ENCODE data around the gene EVX1.

EVX1 gene

DNA sequence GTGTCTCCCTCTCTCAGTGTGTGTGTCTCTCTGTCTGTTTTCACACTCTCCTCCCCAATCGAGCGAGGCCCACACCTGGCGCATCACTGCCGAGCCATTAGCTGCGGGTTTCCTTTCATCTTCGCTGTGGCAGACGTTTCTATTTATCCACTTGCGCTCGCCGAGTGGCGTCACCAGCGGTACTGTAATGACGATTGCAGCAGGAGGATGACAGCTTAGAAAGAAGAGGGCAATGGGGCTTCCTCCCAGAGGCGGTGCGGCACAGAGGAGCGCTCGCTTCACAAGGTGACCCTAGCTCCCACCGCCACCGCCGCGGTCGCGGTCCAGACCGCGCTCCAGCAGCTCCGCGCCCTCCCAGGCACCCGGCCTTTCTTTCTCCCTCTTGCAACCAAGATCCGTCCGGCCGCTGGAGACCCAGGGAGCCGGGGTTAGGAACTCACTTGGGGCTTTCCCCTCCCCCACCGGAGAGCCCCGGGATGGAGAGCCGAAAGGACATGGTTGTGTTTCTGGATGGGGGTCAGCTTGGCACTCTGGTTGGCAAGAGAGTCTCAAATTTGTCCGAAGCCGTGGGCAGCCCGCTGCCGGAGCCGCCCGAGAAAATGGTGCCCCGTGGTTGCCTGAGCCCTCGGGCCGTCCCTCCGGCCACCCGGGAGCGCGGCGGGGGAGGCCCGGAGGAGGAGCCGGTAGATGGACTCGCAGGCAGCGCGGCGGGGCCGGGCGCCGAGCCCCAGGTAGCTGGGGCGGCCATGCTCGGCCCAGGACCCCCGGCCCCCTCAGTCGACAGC lies at the start of gene EVX1:
Gene EVX1, plus strand, starts transcription at position 248 of the 785 bp plus-strand sequence. Its CDS starts 229 bp downstream, at position 477.
- FAIRE-seq, result no peak

DNA sequence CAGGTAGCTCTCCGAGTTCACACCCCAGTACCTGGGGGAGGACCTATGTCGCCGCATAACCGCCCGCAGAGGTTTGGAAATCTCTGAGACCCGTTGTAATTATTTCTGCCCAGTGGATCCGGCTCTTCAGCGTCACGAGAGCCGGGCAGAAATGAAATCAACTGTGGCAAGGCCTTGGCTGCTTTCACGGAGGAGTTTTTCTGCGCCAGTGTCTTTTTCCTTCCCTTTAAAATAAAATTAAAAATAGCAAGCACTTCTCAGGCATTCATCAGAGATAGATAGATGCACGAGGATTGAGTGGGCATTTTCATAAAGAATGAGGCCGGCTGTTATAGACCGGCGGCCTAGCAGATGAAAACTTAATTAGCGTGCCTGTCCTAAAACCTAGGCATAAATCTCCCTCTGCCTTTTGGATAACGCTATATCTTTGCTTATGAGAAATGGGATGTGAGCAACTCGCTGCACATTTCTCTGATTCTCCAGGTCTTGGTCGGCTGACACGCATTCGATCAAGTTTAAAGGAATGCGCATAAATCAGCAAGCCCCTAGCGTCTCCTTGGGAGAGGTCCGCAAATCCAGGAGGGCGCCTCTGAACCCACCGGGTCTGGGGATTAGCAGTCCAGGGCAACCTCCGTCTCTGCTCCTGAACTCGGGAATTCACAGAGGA lies 49.1 kb upstream of the EVX1 start:
- FAIRE-seq, result no peak

DNA sequence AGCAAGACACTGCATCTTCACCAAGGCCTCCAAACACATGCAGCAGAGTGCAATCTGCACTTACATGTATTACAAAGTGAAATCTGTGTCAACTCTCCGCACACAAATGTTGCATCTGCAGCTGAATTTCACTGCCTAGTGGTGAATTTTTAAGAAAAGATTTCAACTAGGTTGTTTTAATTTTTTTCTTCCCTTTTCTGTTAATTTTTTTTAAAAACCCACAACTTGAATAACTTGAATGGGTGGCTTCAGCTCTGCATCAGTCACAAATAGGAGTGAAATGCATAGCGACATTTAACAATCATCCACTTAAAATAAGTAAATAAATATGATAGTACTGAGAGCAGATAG lies 48.6 kb upstream of the EVX1 start:
- peak; percentile 76 for FAIRE-seq

DNA sequence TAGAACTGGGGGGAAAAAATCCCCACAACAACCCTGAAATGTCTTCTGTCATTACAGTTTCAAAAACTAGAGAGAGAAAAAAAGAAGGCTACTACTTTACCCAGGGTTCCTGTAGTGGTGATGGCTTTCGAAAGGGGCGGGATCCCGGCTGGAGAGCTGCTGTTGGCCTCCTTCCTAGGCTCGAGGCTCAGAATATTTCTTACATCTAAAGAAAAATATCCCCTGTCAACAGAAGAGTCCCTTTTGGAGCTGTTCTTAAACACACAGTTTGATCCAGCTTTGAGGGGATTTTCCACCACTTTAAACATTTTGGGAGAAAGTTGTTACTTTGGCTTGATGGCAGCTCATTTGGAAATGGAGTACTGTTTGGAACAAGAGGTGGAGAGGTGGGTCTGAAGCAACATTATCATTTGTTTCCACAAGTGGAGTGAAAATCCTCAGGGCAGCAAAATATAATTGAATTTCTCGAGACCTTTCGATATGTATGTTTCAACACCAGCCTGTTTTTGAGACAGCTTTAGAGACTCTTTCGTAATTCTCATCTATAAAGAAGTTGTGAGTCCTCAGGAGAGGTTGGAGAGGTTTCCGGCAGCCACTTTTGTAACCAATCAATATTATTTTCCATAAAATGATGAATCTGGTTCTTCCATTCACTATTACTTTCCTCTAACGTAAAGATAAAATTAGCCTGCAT lies 47.8 kb upstream of the EVX1 start:
- no peak for FAIRE-seq

DNA sequence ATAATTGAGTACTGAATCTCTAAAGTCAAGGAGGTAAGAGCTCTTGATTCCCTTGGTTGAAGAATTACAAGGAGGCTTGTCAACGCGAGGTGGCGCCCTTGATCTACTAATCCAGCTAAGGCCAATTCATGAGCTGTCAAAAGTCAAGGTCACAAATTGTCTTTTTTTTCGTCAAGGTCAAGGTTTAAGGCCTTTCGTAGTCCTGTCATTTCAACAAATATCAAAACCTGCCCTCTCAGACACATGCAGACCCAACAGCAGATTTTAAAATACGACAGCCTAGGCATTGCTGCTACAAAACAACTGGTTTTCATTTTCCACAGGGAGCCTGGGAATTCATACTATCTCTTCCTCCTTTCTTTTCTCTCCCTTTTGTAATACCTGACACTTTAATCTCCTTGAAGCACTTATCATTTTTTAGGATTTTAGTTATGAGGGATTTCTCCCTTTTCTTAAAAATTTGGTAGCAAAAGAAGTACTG lies 46.3 kb upstream of the EVX1 start:
- peak; percentile 84 for FAIRE-seq

DNA sequence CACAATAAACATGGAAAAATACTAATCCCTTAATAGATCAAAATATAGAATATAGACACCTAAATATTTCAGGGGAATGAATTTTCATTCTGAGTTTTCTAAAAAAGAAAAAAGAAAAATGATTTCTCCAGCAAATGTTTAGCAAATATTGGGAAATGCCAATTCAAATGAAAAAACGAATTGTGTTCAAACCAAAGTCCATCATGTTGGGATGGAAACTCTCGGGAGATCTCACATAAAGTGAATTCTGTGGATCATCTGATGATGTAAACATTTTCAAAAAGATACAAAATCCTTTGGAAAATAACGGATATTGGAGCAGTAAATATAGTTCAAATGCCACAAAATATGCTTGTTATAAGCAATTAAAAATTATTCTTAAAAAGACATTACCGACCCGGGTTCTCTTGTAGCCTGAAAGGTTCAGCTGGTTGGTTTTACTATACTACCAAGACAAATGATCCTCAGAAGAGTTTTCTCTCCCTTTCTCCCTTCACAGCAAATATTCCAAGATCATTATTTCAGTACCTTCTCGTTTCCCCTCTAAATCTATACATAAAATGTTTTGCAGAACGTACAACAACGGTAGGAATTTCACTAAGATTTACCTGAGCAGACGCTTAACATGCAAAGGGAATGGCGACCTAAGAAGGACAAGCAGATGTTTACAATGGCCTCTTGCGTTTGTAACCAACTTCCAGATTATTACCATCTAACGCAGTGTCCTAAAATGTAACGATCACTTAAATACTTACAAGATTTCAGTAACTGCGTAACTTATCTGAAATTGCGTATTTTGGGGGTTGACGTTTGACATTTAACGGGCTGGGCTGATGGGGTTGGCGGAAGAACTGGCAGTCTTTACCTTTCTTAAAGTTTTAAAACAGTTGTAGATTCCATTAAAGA lies 45.2 kb upstream of the EVX1 start:
- peak; percentile 15 for FAIRE-seq

DNA sequence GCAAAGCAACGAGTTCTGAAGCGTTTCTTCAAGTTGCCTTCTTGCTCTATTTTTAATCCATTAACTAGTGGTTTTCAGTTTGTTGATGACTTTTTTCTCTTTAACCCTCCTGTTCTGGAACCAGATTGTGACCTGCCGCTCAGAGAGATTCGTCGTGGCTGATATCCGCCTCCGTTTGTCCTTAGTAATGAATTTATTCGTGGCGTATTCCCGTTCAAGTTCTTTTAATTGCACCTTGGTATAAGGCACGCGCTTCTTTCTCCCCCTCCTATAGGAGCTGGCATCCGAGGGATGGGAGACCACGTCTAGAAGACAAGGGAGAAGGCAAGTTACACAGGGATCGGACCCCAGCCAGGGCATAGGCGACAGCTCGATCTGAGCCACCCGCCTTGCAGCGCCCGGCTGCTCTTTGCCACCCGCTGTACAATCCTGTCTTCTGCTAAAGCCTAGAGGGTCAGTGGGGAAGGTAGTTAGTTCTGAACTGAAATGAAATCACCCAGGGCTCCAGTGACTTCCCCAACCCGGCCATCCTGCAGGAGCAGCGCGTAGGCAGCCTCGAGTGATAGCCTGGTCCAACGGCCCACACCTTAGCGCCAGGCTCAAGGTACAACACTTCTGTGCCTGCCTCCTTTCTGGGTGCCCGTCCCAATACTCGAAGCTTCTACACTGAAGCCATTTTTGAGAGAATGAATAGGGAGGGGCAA lies 44.3 kb upstream of the EVX1 start:
- no peak for FAIRE-seq

DNA sequence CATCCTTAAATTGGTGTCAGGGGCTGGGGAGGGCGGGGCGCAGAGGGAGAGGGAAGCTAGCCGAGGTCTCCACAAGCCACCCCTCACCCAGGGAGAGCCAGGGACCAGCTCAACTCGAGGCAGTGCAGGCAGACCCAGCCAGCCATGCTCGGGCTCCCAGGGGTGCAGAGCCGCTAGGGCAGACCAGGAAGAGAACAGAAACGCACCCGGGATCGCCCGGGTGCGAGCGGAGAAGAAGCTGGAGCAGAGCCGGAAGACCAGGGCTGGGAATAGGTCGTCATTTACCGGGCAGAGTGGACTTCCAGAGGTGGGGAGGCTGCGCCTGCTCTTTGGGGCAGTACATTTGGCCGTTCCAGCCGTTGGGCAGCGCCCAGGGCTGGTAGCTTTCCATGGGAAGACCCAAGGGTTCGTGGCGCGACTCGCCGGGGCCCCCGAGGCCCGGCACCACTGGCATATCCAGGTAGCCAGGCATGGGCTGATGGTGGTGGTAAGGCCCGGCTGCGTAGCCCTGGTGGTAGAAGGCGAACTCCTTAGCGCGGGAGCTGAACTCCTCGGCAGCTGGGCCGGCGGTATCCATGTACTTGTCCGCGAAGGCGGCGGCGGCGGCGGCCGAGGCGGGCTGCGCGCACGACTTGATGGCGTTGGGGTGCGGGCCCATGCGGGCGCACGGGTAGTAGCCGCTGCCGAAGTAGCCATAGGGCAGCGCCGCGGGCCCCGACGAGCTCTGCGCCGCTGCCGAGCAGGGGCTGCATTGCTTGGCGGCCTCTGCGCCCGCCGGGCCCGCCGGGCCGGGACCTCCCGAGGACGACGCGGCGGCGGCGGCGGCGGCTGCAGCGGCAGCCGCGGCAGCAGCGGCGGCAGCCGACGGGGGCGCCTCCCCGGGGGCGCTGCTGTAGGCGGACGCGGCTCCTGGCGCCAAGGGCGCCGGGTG lies 43.5 kb upstream of the EVX1 start:
- FAIRE-seq, result no peak

DNA sequence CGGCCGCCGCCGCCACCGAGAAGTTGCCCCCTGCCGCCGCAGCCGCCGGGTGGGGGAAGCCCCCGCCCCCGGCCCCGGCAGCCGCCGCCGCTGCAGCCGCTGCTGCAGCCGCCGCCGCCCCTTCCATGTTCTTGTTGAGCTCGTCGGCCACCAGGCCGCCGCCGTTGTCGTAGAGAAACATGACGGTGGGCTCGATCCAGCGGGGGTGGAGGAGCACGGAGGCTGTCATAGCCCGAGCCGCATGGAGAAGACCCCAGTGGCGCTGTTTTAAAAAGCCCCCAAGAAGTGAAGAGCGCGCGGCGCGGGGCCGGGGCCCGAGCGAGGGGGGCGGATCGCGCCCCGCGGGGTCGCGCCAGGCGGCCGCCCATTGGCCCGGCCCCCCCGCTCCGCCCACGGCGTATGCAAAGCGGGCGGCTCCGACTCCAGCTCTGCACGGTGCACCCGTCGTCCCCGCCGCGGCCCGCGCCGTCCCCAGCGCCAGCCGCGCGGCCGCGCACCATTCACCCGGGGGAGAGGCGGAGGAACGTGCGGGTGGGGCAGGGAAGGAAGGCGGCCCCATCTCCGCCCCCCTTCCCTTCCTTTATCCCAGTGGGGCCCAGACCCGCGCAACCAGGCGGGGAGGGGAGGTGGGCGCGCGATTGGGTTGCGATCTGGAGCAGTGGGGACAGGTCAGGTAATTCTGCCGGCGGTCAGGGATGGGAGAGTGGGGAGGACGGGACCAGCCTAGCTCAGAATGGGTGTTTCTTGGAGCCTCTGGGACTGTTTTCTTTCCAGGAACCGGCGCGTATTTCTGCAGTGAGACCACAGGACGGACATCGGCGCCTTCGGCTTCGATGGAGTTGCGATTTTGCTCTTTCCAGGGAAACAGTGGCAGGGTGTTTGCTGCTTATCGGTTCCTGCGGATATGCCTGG lies 42.5 kb upstream of the EVX1 start, which contains the start of gene HOXA13:
Gene HOXA13, minus strand, starts transcription at position 243 of the 912 bp plus-strand sequence. Its CDS starts 14 bp downstream, at position 229.
- no peak for FAIRE-seq

DNA sequence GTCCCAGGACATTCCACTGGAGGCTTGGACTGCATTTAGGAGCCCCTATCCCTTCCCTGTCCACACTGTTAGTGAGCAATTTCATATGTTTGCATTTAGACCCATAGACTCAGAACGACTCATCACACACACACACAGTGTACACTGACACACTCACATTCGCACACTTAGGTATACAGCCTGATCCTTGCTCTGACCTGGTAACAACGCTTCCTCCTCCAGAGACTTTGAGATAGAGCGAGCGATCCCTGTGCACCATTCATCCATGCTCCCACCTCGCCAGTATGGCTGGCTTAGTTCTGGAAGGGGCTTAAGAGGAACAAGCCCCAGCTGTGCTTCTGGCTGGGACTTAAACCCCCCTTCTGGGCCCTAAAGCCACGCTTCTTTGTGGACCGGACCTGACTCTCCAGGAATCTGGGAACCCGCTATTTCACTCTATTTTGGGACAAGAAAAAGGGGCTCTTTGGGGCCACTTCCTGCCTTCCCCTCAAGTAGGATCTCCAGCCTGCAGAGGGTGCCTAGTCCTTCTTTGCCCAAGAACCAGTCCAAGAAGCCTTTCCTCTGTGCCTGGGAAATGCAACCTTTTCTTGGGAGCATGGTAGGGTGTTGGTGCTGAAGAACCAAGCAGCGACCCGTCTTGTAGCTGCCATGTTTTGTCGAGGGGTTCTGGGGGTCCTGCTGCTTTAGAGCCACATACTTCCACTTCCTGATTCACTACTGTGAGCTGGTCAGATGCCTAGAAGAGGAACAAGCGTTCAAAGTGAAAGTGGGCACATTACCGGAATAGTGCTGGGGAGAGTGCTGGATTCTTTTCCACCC lies 41.6 kb upstream of the EVX1 start:
- no peak for FAIRE-seq

DNA sequence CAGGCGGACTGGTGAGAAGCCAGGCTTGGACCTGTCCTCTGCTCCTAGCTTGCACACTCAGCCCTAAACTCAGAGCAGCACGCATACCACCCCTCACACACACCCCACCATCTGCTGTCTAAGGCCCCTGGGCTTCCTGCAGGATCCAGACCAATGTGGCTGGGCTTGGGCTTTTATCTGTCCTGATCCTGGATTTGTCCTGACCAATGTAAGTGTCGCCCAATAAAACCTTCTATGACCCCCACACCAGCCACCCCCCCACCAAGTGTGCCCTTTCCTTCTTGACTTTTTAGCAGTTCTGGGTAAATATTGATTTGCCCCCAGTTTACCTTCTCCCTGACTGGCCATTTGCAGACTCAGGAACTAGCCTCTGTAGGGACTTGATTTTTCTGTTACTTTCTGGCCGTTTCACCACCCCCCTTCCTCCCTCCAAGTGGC lies 41.0 kb upstream of the EVX1 start:
- FAIRE-seq, result no peak

DNA sequence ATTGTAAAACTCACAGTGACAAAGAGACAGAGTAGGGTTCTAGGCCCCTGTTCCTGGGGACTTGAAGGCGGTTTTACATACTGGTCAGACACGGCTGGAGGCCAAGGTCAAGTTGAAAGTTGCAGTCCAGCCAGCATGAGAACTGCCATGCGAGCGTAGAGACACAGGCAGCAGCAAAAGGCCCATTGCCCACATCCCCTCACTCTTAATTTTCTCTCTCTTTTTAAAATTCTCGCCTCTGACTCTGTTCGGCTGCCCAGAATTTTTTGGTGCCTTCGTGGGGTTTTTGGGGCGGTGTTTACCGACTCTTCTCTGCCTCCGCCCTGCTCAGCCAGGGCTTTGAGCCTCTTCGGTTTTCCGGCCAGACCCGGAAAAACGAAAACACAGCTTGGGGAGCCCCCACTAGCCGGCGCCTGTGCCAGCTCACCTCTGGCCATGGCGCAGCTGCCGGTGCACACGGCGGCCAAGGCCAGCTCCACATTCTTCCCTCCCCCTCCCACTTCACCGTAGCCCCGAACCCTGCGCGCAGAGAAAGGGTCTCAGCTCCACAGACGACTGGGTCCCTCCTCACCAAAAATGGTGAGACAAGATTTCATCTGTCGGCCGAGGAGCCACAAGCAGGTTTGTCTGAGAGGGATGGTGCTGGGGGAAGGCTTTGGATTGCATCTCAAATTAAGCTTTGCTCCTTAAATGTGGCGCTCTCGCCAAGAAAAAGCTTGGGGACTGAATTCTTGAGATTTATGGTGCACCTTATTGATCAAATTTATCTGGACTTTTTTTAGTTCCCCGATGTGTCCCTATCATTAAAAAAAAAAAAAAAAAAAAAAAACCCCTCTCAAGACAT lies 40.4 kb upstream of the EVX1 start:
- no peak for FAIRE-seq

DNA sequence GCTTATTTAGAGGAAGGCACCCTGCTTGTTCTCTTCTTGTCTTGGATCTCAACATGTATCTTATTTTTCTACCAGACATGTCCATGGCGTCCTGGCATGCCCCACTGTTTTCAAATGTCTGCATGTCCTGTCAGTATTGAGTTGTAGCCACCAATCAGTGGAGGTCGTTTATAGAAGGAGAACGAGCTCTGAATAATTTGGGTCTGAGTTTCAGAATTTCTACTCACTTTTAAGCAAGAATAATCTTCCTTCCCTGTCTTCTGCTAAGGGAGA lies 39.8 kb upstream of the EVX1 start:
- no peak for FAIRE-seq

DNA sequence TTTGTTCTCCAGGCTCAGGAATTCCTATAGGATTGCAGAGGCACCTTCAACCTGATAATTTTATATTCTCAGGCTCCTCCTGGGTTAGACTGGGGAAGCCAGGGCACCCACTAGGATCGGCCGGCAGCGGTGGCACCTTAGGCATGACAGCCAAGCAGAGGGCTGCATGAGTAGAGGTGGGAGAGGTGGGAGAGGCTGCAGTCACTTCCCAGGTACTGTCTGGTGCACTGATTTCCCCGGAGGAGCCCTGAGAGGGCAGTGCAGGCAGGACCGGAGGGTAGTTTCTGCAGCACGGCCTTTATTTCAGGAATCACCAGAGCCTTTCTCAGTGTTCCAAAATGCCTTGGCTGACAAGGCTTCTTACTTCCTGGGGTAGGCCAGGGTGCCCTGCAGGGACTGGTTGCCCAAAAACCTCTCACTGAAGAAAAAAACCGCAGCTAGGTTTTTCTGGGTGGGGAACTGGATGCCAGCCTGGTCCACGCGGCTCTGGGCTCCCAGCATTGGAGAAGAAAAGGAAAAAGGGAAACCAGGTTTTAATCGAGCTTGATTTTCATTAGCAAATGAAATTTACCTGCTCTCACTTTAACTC lies 39.1 kb upstream of the EVX1 start:
- no peak for FAIRE-seq

DNA sequence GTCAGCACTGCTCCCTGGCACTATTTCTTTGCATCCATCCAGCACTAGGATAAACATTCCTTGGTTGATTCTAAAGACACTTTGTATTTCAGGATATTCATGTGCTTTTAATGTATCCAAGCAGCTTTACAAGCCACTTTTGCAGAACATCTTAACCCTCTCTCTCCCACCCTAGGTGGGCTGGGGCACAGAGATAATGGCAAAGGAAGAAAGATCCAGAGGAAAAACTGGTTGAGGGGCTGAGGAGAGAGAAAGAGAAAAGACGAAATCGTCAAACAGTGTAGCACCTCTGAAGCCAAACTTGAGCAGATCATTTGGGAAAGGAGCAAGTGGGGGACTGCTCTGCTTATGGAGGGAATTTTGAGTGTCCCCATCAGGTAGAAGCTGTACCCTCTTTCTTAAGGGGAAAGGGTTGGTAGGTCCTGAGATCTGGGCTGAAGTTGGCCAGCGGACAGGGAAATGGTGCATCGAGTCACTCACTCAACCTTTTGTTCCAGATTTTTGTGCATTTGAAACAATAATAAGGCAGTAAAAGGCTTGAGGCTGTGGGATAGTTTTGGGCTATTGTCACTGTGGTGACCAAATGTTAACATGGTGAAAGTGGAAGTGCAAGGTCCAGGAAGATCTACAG lies 38.5 kb upstream of the EVX1 start:
- FAIRE-seq, result no peak

DNA sequence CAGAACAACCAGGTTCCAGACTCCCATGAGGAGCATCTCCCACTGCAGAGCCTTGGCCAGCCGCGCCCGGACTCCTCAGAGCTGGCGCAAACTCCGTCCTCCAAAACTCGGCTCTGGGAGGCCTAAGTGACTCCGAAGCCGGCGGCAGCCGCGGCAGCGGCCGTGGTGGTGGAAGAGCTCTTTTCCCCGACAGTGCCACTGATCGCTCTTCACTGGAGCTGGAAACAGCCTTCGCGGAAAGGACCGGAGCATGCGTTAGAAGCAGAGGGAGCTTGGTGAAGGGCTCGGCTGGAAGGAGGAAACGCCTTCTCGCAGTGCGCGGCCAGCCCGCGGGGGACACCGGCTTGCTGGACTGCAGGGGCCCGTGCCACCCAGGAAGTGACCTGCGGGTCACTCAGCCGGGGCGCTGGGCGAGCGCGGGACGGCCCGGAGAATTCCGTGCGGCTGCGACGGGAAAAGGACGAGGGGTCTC lies 37.7 kb upstream of the EVX1 start:
- no peak for FAIRE-seq
